HepG2 (cell line): ENCODE measurements around the gene CEACAM16. TPM values are rescaled to one million over a fixed set of nuclear protein-coding genes. Genes with fewer than 3 reads are reported as not detected.

Experiments used
- ADNP ChIP-seq: sonication (generic); formaldehyde crosslinking; IDR thresholded peaks from 2 replicates; pipeline ENCODE4 v1.4.0; 2020; ENCODE audit warnings: missing genetic modification reagents
- BORCS8-MEF2B ChIP-seq: sonication (generic); formaldehyde crosslinking; IDR thresholded peaks from 2 replicates; pipeline ENCODE4 v1.8.0; 2022; ENCODE audit warnings: mild to moderate bottlenecking, missing genetic modification reagents
- E2F5 ChIP-seq: sonication (generic); formaldehyde crosslinking; conservative IDR thresholded peaks from 2 replicates; pipeline ENCODE4 v1.4.0; 2020; ENCODE audit warnings: missing genetic modification reagents
- ETV6 ChIP-seq: sonication (generic); formaldehyde crosslinking; conservative IDR thresholded peaks from 2 replicates; pipeline ENCODE4 v1.4.0; 2020; ENCODE audit warnings: missing genetic modification reagents
- FOXA1 ChIP-seq, 2 experiments: fragments of 450-650 bp in 1 of 2; sonication (generic) in 1 of 2; formaldehyde crosslinking in 1 of 2; IDR thresholded peaks; 2 replicates each; pipeline versions ENCODE4 v1.4.0 to v1.6.1; 2016 to 2020; ENCODE audit warnings: missing genetic modification reagents in 1 of 2
- ISX ChIP-seq: sonication (generic); formaldehyde crosslinking; conservative IDR thresholded peaks from 2 replicates; pipeline ENCODE4 v1.5.0; 2020; ENCODE audit warnings: missing genetic modification reagents
- MEIS2 ChIP-seq: sonication (generic); formaldehyde crosslinking; IDR thresholded peaks from 2 replicates; pipeline ENCODE4 v1.9.0; 2021; ENCODE audit warnings: mild to moderate bottlenecking, missing genetic modification reagents
- MLX ChIP-seq: IDR thresholded peaks from 2 replicates; pipeline ENCODE4 v1.6.1; 2016
- NFRKB ChIP-seq: fragments of 450-650 bp; IDR thresholded peaks from 2 replicates; pipeline ENCODE4 v1.6.1; 2017
- NR3C1 ChIP-seq: sonication (generic); formaldehyde crosslinking; IDR thresholded peaks from 2 replicates; pipeline ENCODE4 v1.4.0; 2020; ENCODE audit warnings: missing genetic modification reagents
- PAX8 ChIP-seq: sonication (generic); formaldehyde crosslinking; IDR thresholded peaks from 2 replicates; pipeline ENCODE4 v1.8.0; 2022; ENCODE audit warnings: mild to moderate bottlenecking, missing genetic modification reagents, borderline replicate concordance
- SMC3 ChIP-seq: IDR thresholded peaks from 2 replicates; pipeline ENCODE4 v1.6.1; 2011; ENCODE audit warnings: low read length, improper control_type of control experiment
- SNAPC4 ChIP-seq: sonication (generic); formaldehyde crosslinking; IDR thresholded peaks from 2 replicates; pipeline ENCODE4 v1.4.0; 2020; ENCODE audit warnings: mild to moderate bottlenecking, missing genetic modification reagents
- SRSF1 ChIP-seq: fragments of 200-400 bp; formaldehyde crosslinking; optimal IDR thresholded peaks from 2 replicates; pipeline ENCODE3; 2017; ENCODE audit warnings: mild to moderate bottlenecking, low read depth, low read length, moderate library complexity
- TBL1XR1 ChIP-seq: fragments of 150-350 bp; IDR thresholded peaks from 2 replicates; pipeline ENCODE4 v1.6.1; 2014; ENCODE audit warnings: borderline replicate concordance, low read length; ENCODE audit not compliant: partially characterized antibody
- TFDP1 ChIP-seq: IDR thresholded peaks from 2 replicates; pipeline ENCODE4 v1.6.1; 2016; ENCODE audit warnings: missing compliant biosample characterization, missing genetic modification reagents, borderline replicate concordance
- ZBTB33 ChIP-seq: sonication (generic); formaldehyde crosslinking; IDR thresholded peaks from 2 replicates; pipeline ENCODE4 v1.4.0; 2020; ENCODE audit warnings: missing genetic modification reagents
- ZNF691 ChIP-seq: sonication (generic); formaldehyde crosslinking; IDR thresholded peaks from 2 replicates; pipeline ENCODE4 v1.4.0; 2020; ENCODE audit warnings: missing genetic modification reagents, low read depth, mild to moderate bottlenecking, borderline replicate concordance
- ZNF839 ChIP-seq: sonication (generic); formaldehyde crosslinking; IDR thresholded peaks from 2 replicates; pipeline ENCODE4 v1.4.0; 2020; ENCODE audit warnings: missing genetic modification reagents, mild to moderate bottlenecking, borderline replicate concordance
- polyA plus RNA-seq, 8 experiments: library from polyadenylated mRNA; depleted of rRNA in 3 of 8; stranded (reverse) in 7 of 8; unstranded in 1 of 8; fragments of >200 nt; fragmentation: Illumina TruSeq in 4 of 8; extraction: Trizol in 4 of 8; gene quantifications; 2 replicates each; pipeline versions ENCODE4 v1.2.1 to v1.2.3, GENCODE V29; 2011 to 2016; ENCODE audit warnings: low read depth in 4 of 8, missing spikeins in 1 of 8, mixed read lengths in 1 of 8; ENCODE audit not compliant: insufficient read depth in 1 of 8
- total RNA-seq, 5 experiments: library from RNA; depleted of rRNA; stranded (reverse); fragments of >200 nt; fragmentation: Illumina TruSeq; extraction: Trizol; gene quantifications; 2 replicates each; pipeline ENCODE4 v1.2.3, GENCODE V29; 2016; ENCODE audit warnings: low read depth in 1 of 5

CEACAM16 gene
- total and polyA plus RNA-seq, 2 of the 13 experiments (the other 11 are each of a cell fraction or from before 2014, with no cell fraction given): not detected

- TF ChIP-seq ZNF839 (CRISPR knock-in tag) (no peak), ETV6 (no peak), E2F5 (CRISPR knock-in tag) (no peak), SMC3 (peak; percentile 87), ZBTB33 (CRISPR knock-in tag) (peak; percentile 84), ADNP (CRISPR knock-in tag) (no peak), SNAPC4 (CRISPR knock-in tag) (no peak), MEIS2 (CRISPR knock-in tag) (no peak), MLX (CRISPR knock-in tag) (no peak), TFDP1 (CRISPR knock-in tag) (no peak), TBL1XR1 (no peak), ISX (CRISPR knock-in tag) (no peak), BORCS8-MEF2B (0 out of 2 replicates have a peak, but pooled peaks have one; percentile 24), NR3C1 (no peak), SRSF1 (peak; percentile 27), ZNF691 (no peak), NFRKB (no peak), FOXA1 (IDR thresholded peaks at IDR 0.05) (no peak), FOXA1 (CRISPR knock-in tag; IDR thresholded peaks at IDR 0.05) (no peak), PAX8 (CRISPR knock-in tag) (no peak)
Measured at GRCh38 chr19:44657211-44657921, 41.6 kb upstream of the CEACAM16 start (continued).
